ENCODE measurements around the gene SFXN1.

SFXN1 gene

DNA sequence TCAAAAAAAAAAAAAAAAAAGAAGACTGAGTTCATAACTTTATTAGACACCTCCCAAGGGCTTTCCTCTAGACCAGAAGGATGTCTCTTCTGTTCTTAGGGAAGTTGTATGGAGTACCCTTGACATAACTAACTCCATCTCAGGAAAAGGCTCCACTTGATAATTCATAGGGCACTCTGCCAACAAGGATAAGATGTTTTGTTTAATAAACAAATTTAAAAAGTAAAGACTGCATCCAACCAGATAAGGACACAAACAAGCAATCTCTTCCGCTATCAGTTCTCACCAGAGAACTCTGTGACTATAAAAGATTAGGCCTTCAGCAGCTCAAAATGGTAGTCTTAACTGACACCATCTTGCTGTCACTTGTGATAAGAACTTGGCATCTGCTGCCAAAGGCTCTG is 65.8 kb downstream of the SFXN1 start:
- no peak for DNase-seq

GRCh38 chr5:175544586-175544985 is 66.2 kb downstream of the SFXN1 start:
- no peak for DNase-seq

DNA sequence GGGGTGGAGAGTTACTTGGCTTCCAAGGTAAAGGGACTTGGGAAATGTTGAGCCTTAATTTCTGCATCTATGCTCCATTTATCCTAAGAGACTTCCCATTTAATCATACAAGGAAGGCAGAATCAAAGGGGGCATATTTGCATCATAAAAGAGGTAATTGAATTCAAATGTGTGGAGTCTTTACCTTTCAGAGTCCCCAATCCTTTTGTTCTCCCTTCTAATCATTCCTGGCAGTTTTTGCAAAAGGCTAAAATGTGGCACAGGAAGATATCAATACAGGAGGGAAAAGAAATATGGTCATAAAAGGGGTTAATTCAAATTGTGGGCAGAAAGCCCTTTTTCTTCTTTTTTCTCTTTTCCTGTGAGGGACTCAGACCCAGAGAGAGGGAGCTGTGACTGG is 69.5 kb downstream of the SFXN1 start:
- DNase-seq, result no peak

DNA sequence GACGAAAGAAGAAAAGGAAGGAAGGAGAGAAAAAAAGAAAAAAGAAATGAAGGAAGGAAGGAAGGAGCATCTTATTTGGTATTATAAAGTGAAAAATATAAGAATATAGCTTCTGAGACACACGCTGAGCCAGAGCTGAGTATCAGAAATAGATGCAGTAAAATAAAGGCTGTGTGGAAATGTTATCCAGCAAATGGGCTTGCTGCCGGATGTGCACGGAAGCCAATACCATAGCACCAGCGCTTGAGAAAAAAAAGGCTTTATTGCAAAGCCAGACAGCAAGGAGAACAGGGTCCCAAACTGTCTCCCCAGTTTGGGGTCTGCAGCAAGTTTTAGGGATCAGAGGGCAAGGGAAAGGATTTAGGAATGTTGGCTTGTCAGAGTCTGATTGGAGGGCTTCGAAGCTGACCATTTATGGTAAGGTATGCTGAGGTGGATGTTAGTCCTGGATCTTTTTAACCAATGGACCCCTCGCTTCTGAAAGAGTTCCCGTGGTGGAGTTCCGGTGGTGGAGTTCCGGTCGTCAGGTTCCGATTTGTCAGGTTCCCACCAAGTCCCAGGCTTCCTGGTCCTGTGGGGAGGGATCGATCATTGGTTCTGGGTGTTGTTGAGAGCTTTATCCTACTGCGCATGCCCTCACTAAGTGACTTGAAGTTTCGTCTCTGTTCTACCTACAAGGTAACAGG is 70.4 kb downstream of the SFXN1 start:
- no peak for DNase-seq

DNA sequence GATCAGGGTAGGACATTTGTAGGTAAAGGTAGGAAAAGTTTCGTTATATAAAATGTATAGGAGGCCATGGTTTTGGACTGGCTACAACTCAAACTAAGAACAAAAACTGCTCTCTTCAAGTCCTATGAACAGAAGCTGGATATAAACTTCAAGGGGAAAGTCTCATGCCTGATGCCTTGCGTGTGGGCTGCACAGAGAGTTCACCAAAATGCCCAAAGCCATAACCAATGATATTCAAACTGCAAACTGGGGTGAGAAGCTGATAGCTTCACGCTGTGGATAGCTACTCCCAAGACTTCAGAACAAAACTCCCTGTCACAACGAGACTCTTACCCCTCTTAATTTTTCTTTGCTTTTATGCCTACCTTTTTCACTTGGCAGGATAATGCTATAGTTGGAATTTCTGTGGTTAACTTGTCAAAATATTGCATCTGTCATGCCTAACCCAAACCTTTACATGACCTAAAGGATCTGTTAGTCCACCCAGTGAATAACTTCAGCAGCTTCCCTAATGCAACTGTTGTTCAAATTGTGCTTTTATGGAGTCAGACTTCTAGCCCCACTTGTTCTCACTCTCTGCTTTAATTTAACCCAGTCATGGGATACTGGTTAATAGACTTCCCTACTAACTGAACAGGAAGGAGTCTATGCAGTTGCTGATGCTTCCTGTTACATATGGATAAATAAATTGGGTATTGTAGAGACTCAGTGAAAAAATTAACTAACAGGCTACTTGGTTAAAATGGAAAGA is 71.9 kb downstream of the SFXN1 start:
- DNase-seq, result no peak

- DNase-seq, result no peak
These were observed 72.9 kb downstream of the SFXN1 start for GRCh38 chr5:175551266-175551665.

DNA sequence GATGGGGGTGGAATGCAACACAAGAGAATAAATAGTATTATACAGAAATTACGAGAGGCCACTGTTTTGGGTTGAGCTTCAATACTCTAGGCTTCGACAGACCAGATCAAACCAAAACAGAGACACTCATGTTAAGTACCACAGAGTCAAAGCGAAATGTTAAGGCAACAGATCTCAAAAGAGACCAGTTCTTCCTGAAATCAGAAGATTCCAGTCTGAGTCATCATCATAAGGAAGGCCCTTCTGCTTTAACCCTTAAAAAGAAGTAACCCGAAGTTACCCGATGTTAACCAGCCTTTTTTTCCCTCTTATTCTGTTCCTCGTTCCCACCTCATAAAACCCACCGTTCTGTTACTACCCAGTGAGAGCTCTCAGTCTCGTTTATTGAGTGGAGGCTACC is 75.9 kb downstream of the SFXN1 start:
- no peak for DNase-seq

DNA sequence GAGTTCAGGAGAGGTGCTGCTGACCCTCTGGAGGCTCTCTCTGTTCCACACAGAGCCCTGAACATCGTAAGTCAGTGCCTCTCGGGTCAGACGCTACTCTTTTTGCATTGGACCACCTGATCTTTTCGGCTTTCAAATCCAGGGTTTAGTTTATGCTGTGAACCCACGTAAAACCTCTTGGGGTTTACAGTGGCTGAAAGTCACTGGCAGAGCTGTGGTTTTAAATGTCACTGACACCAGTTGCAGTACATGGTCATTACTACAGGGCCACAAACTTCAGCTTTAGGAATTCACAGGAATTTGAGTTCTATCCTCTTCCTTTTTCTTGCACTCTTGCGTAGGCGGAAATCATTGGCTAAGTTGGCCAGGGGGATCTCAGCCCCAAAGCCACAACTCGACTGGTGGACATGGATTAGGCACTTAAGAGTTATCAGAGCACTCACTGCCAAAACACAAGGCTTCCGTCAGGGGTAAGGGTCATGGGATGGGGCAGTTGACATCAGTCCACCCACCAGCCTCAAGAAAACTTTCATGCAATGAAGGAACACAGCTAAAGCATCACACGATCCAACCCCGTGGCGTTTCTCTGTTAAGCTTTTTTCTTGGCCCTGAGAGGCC is 76.9 kb downstream of the SFXN1 start:
- no peak for DNase-seq

- DNase-seq, result no peak
These were observed 78.4 kb downstream of the SFXN1 start for GRCh38 chr5:175556794-175557193.

GRCh38 chr5:175557778-175558177 is 79.4 kb downstream of the SFXN1 start:
- no peak for DNase-seq

DNA sequence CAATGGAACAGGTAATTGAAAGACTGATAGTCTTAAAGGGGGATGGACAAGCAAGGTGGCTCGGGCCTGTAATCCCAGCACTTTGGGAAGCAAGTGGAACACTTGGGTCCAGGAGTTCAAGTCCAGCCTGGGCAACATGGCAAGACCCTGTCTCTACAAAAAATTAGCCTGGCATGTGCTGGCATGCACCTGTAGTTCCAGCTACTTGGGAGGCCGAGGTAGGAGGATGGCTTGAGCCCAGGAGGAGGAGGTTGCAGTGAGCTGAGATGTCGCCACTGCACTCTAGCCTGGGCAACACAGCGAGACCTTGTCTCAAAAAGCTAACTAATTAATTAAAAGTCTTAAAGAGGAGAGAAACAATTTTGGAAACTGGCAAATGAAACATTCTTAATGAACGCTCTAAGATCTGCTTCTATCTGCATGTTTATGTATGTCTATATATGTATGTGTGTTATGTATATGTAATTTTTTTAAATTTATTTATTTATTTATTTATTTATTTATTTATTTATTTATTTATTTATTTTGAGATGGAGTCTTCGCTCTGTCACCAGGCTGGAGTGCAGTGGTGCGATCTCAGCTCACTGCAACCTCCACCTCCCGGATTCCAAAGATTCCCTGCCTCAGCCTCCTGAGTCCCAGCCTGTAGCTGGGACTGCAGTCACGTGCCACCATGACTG is 80.6 kb downstream of the SFXN1 start:
- DNase-seq, result no peak

GRCh38 chr5:175560011-175560410 is 81.7 kb downstream of the SFXN1 start:
- no peak for DNase-seq

- DNase-seq, result no peak
These were observed 82.7 kb downstream of the SFXN1 start for GRCh38 chr5:175561085-175561484.

GRCh38 chr5:175564716-175565115 is 86.4 kb downstream of the SFXN1 start:
- DNase-seq, result no peak

DNA sequence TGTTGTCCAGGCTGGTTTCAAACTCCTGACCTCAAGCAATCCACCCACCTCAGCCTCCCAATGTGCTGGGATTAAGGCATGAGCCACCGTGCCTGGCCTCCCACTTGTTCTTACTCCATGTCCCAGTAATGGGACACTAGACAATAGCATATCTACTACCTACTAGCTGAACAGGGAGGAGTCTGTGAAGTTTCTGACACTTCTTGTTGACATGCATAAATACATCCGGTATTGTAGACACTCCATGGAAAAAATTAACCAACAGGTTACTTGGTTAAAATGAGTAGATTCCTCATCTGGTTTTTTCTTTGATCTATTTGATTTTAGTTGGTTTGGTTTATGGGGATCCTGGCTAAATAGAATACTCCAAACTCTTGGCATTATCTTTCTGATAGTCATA is 88.3 kb downstream of the SFXN1 start:
- no peak for DNase-seq

DNA sequence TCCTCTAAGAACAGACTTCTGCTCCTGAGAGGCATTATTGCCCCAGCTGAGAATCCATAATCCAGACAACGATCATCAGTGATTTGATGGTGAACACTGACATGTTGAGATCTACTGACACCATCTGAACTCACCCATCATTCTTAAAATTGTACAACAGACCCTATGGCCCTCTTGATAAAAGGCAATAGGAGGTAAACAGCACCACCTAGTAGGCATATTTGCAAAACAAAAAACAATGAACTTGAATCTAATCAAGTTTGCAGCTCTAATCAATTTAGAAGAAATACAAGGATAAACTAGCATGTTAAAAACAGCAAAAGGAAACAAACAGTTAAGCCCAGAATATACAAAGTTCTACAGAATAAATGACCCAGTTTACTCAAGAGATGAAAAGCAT is 89.6 kb downstream of the SFXN1 start:
- no peak for DNase-seq

- no peak for DNase-seq
These were observed 91.3 kb downstream of the SFXN1 start for GRCh38 chr5:175569701-175570100.

- no peak for DNase-seq
These were observed 94.5 kb downstream of the SFXN1 start for GRCh38 chr5:175572886-175573285.

DNA sequence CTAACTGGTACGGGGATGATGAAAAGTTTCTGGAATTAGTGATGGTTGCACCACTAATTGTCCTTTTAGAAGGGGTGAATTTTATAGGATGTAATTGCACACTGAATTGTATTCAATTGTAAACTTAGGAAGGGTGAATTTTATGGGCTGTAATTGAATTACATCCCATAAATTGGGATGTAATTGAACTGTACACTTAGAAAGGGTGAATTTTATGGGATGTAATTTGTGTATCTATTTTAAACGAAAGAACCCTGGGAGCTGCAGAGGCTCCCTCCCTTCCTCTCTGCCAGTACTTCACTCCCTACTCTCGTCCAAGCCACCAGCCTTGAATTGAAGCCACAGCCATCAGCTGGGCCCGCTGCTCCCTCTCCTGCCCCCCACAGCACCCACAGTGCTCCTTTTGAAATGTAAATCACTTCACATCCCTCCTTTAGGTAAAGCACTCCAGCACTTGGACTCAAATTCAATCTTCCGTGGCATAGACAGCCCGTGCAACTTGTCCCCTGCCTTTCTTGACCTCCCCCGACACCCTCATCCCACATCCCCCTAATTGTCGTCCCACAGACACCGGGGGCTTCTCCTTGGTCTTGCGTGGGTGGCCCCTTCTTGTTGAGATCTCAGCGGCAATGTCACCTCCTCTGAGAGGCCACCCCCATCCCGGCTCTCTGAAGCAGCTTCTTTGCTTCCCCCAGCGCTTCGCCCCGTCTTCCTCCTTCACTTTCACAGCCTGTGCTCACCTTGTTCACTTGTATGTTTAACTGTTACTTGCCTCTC is 95.3 kb downstream of the SFXN1 start:
- DNase-seq, result no peak

DNA sequence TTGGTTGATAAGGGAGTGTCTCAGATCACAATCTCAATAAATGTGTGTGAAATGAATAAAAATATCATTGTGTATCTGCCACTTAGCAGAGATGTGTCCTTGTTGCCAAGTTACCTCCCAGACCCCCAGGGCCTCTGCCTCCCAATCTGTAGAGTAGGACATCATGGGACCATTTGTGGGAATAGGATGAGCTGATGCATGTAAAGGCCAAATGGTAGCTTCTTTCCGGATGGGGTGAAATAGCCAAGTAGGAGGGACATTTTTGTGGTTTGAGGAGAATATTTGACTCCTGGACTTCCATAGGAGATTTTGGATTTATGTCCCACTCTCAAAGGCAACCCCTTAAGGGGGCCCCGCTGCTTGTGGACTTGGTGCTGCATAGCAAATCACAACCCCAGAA is 96.9 kb downstream of the SFXN1 start:
- DNase-seq, result no peak

GRCh38 chr5:175576096-175576495 is 97.7 kb downstream of the SFXN1 start:
- no peak for DNase-seq

DNA sequence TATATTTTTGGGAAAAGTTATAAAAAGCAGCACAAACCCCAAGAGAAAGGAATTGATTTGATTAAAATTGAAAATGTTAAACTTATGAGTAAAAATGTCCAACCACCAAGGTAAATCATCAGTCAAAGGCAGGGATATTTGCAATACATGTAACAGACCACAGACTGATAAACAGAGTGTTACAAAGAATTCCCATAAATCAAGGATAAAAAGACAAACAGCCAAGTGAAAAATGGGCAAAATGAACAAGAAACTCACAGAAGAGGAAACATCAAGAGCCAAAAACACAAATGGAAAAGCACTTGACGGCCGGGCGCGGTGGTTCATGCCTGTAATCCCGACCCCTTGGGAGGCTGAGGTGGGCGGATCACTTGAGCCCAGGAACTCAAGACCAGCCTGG is 98.2 kb downstream of the SFXN1 start:
- DNase-seq, result no peak
